Measurements from ENCODE around the gene KCNJ6.
A peak's percentile ranks its signal among the peaks of the same experiment; 100 is the strongest.
"Not testable (repeated sequence)": the region's sequence is repeated elsewhere in the genome, so short reads cannot be mapped to it uniquely, and the experiment has no call there.

The KCNJ6 gene

DNA sequence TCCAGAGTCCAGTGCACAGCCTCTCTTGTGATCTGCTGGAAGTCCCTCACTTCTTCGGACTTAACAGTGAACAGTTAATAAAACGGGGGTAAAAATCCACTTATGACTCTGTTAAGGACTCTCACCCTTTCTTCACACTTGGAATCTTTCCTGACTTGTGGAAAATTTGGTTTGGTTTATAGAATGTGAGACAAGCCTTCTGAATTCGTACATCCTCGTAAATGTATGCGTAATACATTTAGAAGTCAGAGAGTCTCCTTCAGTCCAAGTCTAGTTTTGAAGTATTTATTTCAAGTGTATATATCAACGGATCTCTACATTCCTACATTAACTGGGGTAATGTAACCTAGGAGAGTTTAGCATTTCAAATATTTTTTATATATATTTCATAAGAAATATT is 270.4 kb downstream of the KCNJ6 start:
- no peak for DNase-seq (ENCODE audit: low read depth)

DNA sequence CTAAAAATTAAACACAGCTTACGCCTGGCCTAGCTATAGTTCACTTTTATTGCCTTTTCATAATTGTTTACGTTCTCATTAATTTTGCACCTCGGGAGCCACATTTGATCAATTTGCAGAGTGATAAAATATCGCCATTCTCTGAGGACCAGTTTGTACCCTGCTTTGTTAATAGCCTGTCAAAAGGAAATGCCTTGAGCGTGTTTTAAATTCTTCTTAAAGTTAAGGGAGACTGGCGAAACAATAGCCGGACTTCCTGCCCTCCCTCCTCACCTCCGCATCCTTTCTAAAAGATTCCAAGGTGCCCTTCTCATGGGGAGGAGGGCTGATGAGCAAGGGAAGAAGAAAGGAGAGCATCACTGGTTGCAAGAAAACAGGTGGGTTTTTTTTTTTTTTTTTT is 271.6 kb downstream of the KCNJ6 start:
- no peak for DNase-seq (ENCODE audit: low read depth)

DNA sequence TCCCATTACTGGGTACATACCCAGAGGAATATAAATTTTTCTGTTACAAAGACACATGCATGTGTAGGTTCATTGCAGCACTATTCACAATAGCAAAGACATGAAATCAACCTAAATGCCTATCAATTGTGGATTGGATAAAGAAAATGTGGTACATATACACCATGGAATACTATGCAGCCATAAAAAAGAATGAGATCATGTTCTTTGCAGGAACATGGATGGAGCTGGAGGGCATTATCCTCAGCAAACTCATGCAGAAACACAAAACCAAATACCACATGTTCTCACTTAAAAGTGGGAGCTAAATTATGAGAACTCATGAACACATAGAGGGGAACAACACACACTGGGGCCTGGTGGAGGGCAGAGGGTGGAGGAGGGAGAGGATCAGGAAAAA is 272.4 kb downstream of the KCNJ6 start:
- DNase-seq (ENCODE audit: low read depth), result not testable (repeated sequence)

DNA sequence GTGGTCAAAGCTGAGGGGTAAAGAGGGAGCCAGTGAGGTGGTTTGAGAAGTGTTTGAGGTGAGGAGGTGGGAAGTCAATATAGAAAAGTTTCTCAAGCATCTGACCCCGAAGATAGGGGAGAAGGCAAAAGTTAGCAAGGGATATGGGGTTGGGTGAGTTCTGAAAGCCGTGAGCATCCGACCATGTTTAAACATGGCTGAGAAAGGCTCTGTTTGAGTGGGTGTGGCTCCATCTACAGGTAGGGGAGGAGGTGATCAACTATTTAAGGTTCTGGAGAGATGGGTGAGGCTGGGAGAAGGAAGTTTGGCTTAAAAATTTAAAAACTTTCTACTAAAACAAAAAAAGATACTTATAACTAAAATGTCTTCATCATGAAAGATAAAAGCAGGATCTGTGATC is 273.8 kb downstream of the KCNJ6 start:
- no peak for DNase-seq (ENCODE audit: low read depth)

DNA sequence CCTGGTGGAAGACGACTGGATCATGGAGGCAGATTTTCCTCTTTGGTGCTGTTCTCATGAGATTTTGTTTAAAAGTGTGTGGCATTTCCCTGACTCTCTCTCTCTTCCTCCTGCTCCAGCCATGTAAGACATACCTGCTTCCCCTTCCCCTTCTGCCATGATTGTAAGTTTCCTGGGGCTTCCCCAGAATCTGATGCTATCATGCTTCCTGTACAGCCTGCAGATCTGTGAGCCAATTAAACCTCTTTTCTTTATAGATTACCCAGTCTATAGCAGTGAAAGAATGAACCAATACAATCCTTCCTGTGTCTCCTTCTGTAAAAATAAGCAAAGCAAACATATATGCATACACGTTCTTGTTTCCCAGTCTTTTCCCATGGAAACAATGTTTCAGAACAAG is 276.5 kb downstream of the KCNJ6 start:
- DNase-seq (ENCODE audit: low read depth), result no peak

DNA sequence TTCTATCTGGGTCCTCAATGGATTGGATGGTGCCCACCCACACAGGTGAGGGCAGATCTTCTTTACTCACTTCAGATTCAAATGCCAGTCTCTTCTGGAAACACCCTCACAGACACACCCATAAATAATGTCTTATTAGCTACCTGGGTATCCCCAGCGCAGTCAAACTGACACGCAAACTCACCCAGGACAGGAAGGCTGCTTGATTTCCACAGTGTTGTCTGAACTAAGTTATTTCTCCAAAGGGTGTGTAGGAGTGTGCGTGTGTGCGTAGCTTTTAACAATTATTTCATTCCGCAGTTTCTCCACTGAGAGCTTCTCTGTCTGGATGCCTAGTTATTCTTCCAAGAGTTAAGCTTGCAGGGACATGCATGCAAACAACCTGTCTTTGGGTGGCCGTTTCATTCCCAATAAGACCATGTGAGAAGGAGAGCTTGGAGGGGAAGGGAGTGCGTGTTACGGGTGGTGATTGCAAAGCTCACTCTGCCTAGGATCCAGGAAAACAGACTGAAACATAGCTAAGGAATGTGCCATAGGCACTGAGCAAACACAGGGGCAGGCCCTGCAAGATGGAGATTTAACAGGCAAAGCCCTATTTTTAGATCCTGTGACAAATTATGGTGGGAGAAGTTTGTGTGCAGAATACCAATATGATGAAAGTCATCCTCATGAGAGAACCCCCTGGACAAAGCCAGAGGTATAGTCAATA is 280.0 kb downstream of the KCNJ6 start:
- peak; percentile 66 for DNase-seq (ENCODE audit: low read depth)

DNA sequence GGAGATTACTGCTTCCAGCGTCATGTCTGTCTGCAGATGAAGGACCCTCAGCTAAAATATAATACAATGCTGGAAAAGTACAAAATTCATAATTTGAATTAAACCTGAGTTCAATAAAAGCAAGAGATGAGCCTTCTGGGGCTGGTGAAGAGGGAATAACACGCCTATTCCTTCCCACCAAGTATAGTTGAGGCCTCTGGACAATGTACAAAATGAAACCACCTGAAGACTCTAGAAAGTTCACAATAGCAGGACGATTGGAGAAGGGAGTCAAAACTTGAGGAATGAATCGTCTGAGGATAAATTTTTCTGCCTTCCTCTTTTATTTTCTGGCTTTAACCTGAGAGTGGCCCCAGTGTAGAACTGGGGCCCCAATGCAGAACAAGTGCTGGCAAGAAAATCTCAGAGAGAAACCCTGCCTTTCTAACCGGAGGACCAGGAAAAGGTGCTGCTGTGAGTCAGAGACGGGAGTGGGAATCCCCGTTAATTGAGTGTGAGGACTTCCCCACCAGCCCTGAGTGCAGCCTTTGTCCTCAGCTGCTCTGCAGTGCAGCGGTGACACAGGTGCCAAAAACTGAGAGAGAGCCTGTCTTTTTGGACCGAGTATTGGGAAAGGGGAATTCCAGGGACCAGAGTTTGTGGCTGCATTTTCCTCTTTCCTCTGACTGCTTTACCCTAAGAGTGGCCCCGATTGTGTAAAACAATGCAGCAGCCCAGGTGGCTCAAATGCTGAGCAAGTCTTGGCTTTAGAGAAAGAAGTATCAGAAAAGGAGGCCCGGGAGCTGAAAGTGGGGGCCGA is 284.7 kb downstream of the KCNJ6 start:
- DNase-seq (ENCODE audit: low read depth), result peak; percentile 4

DNA sequence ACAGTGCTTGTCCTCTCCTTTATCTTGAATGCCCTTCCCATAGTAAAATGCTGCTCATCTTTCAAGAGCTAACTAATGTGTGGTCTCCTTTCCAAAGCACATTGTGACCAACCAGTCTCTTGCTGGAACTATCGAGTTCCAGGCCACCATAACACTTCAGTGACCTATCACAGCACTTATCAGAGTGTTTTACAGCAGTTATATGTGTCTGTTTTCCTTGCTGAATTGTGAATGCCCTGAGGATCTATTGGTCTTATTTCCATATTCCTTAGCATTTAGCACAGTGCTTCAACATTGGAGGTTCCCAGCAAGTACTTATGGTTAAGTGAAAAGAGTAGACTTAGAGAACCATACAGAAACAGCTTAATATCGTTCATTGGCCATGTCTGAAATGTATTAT is 285.4 kb downstream of the KCNJ6 start:
- no peak for DNase-seq (ENCODE audit: low read depth)

DNA sequence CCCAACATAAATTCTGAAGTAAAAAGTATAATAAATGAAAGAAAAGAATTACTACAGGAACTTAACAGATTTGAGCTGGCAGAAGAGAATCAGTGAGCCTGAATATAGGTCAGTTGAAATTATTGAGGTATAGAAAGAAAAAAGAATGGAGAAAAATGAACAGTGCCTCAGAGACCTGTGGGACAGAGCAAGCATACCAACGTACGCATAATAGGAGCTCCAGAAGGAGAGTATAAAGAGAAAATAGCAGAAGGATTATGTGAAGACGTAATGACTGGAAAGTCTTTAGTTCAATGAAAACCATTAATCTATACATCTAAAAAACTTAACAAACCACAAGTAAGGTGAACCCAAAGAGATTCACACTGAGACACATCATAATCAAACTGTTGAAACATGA is 287.9 kb downstream of the KCNJ6 start:
- no peak for DNase-seq (ENCODE audit: low read depth)

DNA sequence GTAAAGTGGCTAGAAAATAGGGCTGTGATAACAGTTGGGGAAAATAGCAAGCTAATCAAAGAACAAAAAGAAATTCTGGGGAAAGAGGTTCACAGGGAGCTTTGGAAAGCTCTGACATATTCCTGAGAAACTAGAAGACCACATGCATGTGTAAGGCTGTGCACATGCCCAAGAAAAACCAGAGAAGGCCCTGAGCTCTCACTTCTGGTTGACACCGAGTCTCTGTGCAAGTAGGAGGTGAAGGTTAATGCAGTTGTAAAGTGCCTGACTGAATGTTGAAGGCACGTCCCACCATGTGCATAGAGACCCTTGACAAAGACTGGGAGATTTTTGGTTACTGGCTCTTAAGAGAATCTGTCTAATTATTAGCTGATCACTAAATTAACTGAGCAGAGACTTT is 288.7 kb downstream of the KCNJ6 start:
- no peak for DNase-seq (ENCODE audit: low read depth)

DNA sequence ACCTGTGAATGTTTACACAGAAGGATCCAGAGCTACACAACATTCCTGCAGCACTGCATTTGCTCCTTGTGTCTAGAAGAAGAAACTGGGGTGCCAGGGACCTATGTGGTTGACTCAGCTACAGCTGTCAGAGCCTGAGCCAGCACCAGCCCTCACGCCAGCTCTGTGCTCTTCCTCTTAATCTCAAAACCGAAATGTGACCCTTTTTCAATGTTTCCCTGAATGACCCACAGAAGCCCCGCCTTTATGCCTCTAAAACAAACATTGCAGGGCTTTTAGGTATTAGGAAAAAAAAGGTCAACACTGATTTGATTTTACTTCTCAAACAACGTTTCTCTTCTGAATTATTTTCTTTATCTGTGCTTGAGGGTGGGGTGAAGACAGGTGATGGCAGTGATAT is 289.2 kb downstream of the KCNJ6 start:
- no peak for DNase-seq (ENCODE audit: low read depth)

DNA sequence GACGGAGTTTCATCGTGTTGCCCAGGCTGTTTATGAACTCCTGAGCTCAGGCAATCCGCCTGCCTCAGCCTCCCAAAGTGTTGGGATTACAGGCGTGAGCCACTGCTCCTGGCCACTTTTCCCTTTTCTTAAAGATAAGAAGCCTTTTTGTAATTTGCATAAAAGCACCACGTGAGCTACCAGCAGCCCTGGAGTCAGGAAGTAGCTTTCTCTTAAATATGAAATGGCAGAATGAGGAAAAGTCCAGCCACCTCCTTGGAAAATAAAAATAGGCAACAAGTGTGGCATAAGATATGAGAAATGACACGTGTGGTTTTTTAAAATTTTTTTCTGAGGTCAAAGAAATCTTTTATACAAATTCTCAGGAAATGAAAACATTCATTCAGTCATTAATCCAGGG is 289.9 kb downstream of the KCNJ6 start:
- no peak for DNase-seq (ENCODE audit: low read depth)

DNA sequence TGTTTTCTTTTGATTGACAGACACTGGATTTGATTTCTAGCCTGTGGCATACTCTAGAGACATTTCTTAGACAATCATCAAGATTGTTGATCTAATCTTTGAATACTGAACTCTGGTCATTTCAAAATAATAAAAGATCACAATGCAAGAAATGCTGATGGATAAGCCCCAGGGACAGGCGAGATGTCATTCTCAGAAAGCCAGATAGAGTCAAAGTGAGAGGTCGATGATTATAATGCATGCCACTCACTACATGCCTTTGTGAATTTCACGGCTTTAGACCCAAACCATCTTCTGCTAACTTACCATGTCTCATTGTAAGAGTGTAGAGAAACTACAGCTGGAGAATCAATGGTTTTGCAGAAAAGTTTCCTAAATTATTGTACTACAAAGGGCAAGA is 292.6 kb downstream of the KCNJ6 start:
- no peak for DNase-seq (ENCODE audit: low read depth)

DNA sequence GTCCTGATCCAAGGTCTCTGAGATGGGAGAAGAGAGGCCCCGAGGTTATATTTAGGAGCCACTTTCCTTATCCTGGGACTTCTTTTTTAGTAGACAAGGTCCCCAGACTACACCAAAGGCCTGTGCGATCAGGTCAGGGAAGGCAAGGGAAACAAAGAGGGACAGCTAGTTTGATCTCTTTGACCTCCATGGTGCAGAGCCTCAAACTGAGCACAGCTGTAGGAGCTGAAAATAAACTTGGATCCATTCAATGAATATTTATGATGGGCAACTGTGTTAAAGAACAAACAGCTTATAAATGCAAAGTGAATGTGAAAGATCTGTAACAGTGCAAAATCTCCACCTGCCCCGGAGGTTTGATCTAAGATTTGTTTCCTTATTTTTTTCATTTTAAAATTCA is 293.1 kb downstream of the KCNJ6 start:
- DNase-seq (ENCODE audit: low read depth), result no peak

DNA sequence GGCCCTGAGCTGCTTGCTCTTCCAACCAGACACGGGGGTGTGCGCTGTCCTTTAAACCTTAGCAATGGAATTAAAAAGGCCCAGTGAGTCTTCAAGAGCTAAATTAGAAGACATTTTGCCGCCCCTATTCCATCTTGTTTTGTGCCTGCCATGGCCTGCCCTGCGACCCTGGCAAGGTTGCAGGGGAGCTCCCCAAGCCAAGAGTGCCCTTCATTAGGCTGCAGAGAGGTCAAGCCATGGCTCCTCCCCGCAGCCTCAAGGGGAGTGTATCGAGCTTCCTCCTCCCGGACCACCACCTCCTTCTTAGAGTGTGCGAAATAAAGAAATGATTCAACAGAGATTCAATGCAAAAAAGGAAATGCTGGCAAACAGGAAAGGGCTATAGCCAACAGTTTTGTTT is 293.5 kb downstream of the KCNJ6 start:
- no peak for DNase-seq (ENCODE audit: low read depth)

DNA sequence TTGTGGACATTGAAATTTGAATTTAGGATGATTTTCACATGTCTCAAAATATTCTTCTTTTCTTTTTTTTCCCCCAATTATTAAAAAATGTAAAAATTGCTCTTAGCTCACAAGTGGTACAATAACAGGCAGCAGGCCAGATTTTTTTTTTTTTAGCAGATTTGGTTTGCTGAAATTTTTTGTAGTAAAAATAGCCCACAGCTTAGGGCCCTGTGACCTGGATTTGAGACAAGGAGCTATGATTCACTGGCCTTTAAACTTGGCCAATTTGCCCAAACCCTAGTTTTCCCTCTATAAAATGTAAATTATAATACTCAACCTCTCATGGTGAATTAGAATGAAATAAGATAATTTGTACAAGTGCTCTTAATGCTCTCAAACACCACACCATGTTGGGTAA is 295.9 kb downstream of the KCNJ6 start:
- DNase-seq (ENCODE audit: low read depth), result no peak

DNA sequence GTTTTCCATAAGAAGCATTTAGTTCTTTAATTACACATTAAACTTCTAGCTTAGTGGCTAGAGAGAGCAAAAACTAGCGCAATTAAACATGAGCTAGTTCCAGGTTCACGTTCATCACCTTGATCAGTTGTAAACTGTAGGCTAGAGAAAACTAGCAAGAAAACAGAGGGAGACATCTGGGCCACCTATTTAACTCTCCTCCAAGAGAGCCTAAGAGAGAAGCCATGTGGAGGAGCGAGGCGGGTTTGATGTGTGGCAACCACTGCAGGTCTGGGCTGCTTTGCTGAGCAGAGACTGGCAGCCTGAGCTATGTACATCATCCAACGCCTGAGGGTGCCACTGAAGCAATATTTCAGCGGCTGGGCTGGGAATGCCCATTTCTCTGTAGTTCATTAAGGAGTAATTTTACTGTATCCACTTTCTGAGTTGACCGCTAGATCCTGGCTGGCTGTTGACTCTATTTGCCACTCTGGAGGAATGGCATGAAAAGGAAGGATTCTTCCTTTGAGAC is 296.7 kb downstream of the KCNJ6 start:
- no peak for DNase-seq (ENCODE audit: low read depth)

DNA sequence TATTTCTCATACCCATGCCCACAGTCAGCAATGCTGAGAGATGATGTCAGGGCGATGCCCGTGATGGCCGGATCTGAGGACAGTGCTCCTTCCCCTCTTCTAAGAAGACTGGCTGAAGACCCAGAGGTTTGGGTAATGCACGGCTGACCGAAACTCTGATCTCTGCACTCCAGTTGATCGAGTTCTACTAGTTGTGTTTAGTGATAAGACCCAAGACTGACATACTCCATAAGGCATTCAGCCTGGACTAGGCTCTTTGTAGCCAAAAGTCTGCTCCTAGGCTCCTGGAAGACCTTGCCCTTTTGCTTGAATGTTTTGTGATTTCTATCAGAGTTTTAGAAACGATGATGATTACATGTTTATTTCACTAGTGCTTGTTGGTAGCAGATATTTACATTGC is 298.2 kb downstream of the KCNJ6 start:
- no peak for DNase-seq (ENCODE audit: low read depth)

DNA sequence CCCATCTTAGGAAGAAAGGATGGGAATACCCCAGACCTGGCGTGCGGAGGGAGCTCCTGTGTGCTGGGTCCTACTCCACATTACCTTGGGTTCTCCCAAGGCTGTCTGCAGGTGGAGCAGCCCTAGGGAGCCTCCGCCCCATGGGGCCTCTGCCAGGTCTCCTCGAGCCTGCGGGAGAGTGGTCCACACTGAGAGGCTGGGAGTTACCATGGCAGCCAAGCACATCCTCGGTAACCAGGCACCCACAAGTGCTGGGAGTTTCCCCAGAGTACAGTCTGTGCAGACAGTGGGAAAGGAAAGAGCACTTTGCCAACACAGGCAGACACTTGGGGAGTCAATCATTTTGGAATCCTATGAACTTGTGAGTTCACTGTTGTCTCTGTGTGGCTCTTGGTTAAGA is 300.3 kb downstream of the KCNJ6 start:
- DNase-seq (ENCODE audit: low read depth), result no peak

DNA sequence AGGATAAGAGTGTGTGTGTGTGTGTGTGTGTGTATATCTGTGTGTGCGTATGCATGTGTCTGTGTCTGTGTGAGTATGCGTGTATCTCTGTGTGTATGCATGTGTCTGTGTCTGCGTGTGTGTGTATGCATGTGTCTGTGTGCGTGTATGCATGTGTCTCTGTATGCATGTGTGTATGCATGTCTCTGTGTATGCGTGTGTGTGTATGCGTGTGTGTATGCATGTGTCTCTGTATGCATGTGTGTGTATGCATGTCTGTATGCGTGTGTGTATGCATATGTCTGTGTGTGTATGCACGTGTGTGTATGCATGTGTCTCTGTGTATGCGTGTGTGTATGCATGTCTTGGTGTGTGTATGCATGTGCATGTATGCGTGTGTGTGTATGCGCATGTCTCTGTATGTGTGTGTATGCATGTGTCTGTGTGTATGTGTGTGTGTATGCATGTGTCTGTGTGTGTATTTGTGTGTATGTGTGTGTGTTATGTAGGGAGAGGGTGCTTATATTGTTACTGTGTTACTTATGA is 301.8 kb downstream of the KCNJ6 start:
- no peak for DNase-seq (ENCODE audit: low read depth)

DNA sequence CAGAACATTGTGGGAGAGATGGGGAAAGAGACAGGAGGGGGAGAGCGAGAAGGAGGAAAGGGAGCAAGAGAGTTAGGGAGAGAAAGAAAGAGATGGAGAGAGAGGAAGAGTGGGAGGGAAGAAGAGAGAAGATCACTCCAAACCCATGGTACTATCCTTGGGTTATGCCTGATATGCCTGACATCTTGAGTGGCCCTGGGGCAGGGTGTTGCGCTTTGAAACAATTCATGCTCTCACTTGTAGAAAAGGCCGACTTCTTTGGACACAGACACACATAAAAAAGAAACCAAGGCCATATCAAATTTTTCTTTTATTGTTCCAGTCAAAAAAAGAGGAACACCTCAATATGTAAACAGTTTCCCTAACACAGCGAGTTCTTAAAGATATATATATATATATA is 309.2 kb downstream of the KCNJ6 start:
- no peak for DNase-seq (ENCODE audit: low read depth)

DNA sequence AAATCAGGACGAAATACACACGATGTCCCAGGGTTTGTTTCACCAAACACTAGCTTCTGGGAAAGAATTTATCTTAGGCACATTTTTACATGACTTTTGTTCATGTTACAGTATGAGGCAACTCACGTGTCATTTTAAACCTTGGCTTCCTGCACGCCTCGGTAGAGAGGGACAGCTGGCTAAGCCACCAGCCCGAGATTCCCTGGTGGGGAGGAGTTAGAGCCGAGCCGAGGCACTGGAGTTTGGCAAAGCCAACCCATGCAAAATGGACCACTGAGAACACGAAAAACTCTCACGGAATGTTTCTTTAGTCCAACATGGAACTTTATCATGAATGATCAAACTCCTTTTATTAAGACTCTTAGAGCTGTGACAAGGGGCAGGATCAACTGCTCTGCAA is 309.7 kb downstream of the KCNJ6 start:
- no peak for DNase-seq (ENCODE audit: low read depth)

DNA sequence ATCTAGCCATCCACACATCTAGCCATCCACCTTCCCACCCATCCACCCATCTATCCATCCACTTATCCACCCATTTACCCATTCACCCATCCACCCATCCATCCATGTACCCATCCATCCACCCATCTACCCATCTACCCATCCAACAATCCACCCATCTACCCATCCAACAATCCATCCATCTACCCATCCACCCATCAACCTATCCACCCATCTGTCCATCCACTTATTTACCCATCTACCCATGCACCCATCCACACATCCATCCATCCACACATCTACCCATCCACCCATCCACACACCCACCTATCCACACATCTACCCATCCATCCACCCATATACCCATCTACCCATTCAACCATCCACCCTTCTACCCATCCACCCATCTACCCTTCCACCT is 311.3 kb downstream of the KCNJ6 start:
- no peak for DNase-seq (ENCODE audit: low read depth)
